Measurements from ENCODE around the gene ANO2. TPM values are rescaled to one million over a fixed set of nuclear protein-coding genes. Genes with fewer than 3 reads are reported as not detected.

Gene ANO2
- total and polyA plus RNA-seq, 4 experiments from 2014 or later: not detected

GRCh38 chr12:5982106-5982505 lies 37.0 kb upstream of the ANO2 start:
- ChIA-PET CTCF (ENCODE audit: partially characterized antibody) (interaction anchor here (2.3 kb wide), 1 partner anchor 15 kb away, joined by 6 read pairs; no protein-coding TSS in a partner anchor), POLR2A (ENCODE audit: partially characterized antibody) (no interaction called here)
- no peak for DNase-seq

GRCh38 chr12:5977556-5977955 lies 32.5 kb upstream of the ANO2 start:
- no peaks in the 10 kb centered on the region for H3K4me1 ChIP-seq (ENCODE audit: insufficient read depth, low read length)
- no peaks in the 10 kb centered on the region for H3K4me1 Mint-ChIP-seq
- H3K27ac Mint-ChIP-seq: no peak overlapping the region
- intact Hi-C loops (cut with micrococcal nuclease): no loop called here
- H3K27me3 Mint-ChIP-seq: peaks cover 24 to 29% of the 10 kb centered on the region in 2 donors
- no peaks in the 10 kb centered on the region for H3K9me3 ChIP-seq (ENCODE audit: control insufficient read depth in 1 of 2, low read length in 2 of 2)
- H3K27ac ChIP-seq (ENCODE audit: low read depth, low read length): no peak overlapping the region
- H3K9me3 Mint-ChIP-seq: peaks cover 0 to 3% (median 0%) of the 10 kb centered on the region in 8 donors
- POLR2A ChIA-PET (ENCODE audit: partially characterized antibody): no interaction called here
- CTCF ChIA-PET (ENCODE audit: partially characterized antibody): interaction anchor here (0.8 kb wide), 1 partner anchor 13 kb away, joined by 4 read pairs; no protein-coding TSS in a partner anchor
- H3K4me3 ChIP-seq (ENCODE audit: low read length in 2 of 2): no peak overlapping the region
- H3K27me3 ChIP-seq (ENCODE audit: insufficient read depth, low read length): no peaks in the 10 kb centered on the region
- no peak overlapping the region for H3K4me3 Mint-ChIP-seq
- H3K36me3 ChIP-seq (ENCODE audit: insufficient read depth, low read length): no peaks in the 10 kb centered on the region
- DNase-seq: no peak
- no peaks in the 10 kb centered on the region for H3K36me3 Mint-ChIP-seq

More at GRCh38 chr12:5982106-5982505, 37.0 kb upstream of the ANO2 start:
- Histone ChIP-seq H3K27me3 (ENCODE audit: insufficient read depth, low read length) (no peaks in the 10 kb centered on the region), H3K27ac (ENCODE audit: low read depth, low read length) (no peak overlapping the region), H3K4me1 (ENCODE audit: insufficient read depth, low read length) (no peaks in the 10 kb centered on the region), H3K4me3 (ENCODE audit: low read length in 2 of 2) (no peak overlapping the region), H3K36me3 (ENCODE audit: insufficient read depth, low read length) (no peaks in the 10 kb centered on the region), H3K9me3 (ENCODE audit: control insufficient read depth in 1 of 2, low read length in 2 of 2) (no peaks in the 10 kb centered on the region)
- Mint-ChIP-seq H3K27ac (no peak overlapping the region), H3K27me3 (peaks cover 5 to 11% of the 10 kb centered on the region in 2 donors), H3K4me3 (no peak overlapping the region), H3K4me1 (no peaks in the 10 kb centered on the region), H3K36me3 (no peaks in the 10 kb centered on the region), H3K9me3 (peaks cover 0 to 3% (median 0%) of the 10 kb centered on the region in 8 donors)
- intact Hi-C loops (cut with micrococcal nuclease): no loop called here

GRCh38 chr12:5976711-5977110 lies 31.7 kb upstream of the ANO2 start:
- H3K27me3 ChIP-seq (ENCODE audit: insufficient read depth, low read length): no peaks in the 10 kb centered on the region
- H3K4me1 ChIP-seq (ENCODE audit: insufficient read depth, low read length): no peaks in the 10 kb centered on the region
- no peaks in the 10 kb centered on the region for H3K4me1 Mint-ChIP-seq
- H3K27me3 Mint-ChIP-seq: peaks cover 23 to 37% of the 10 kb centered on the region in 2 donors
- H3K27ac ChIP-seq (ENCODE audit: low read depth, low read length): no peak overlapping the region
- no peak overlapping the region for H3K4me3 ChIP-seq (ENCODE audit: low read length in 2 of 2)
- no peaks in the 10 kb centered on the region for H3K36me3 Mint-ChIP-seq
- H3K9me3 Mint-ChIP-seq: peaks cover 0 to 3% (median 0%) of the 10 kb centered on the region in 8 donors
- intact Hi-C loops (cut with micrococcal nuclease): no loop called here
- CTCF ChIA-PET (ENCODE audit: partially characterized antibody): interaction anchor here (0.8 kb wide), 2 partner anchors 11 to 13 kb away, joined by 4 read pairs; no protein-coding TSS in a partner anchor
- no peak for DNase-seq
- POLR2A ChIA-PET (ENCODE audit: partially characterized antibody): no interaction called here
- H3K27ac Mint-ChIP-seq: no peak overlapping the region
- no peaks in the 10 kb centered on the region for H3K36me3 ChIP-seq (ENCODE audit: insufficient read depth, low read length)
- H3K9me3 ChIP-seq (ENCODE audit: control insufficient read depth in 1 of 2, low read length in 2 of 2): no peaks in the 10 kb centered on the region
- no peak overlapping the region for H3K4me3 Mint-ChIP-seq

- peaks cover 19 to 37% of the 10 kb centered on the region in 2 donors for H3K27me3 Mint-ChIP-seq
- H3K27ac Mint-ChIP-seq: no peak overlapping the region
These were observed 31.1 kb upstream of the ANO2 start for GRCh38 chr12:5976196-5976595.

GRCh38 chr12:5973461-5974115 lies 28.5 kb upstream of the ANO2 start:
- H3K4me3 Mint-ChIP-seq: no peak overlapping the region

More at GRCh38 chr12:5976196-5976595, 31.1 kb upstream of the ANO2 start:
- Histone ChIP-seq H3K27ac (ENCODE audit: low read depth, low read length) (no peak overlapping the region), H3K4me3 (ENCODE audit: low read length in 2 of 2) (no peak overlapping the region), H3K27me3 (ENCODE audit: insufficient read depth, low read length) (no peaks in the 10 kb centered on the region), H3K9me3 (ENCODE audit: control insufficient read depth in 1 of 2, low read length in 2 of 2) (no peaks in the 10 kb centered on the region), H3K36me3 (ENCODE audit: insufficient read depth, low read length) (no peaks in the 10 kb centered on the region), H3K4me1 (ENCODE audit: insufficient read depth, low read length) (no peaks in the 10 kb centered on the region)
- H3K4me3 Mint-ChIP-seq: no peak overlapping the region
- H3K9me3 Mint-ChIP-seq: peaks cover 0 to 3% (median 0%) of the 10 kb centered on the region in 8 donors
- intact Hi-C loops (cut with micrococcal nuclease): no loop called here
- H3K36me3 Mint-ChIP-seq: no peaks in the 10 kb centered on the region
- no peaks in the 10 kb centered on the region for H3K4me1 Mint-ChIP-seq
- DNase-seq: no peak
- ChIA-PET CTCF (ENCODE audit: partially characterized antibody) (interaction anchor here (0.8 kb wide), 1 partner anchor 10 kb away, joined by 4 read pairs; no protein-coding TSS in a partner anchor), POLR2A (ENCODE audit: partially characterized antibody) (no interaction called here)

GRCh38 chr12:5972387-5972786 lies 27.3 kb upstream of the ANO2 start:
- ChIA-PET CTCF (ENCODE audit: partially characterized antibody) (interaction anchor here (2.8 kb wide), 1 partner anchor 16 kb away, joined by 15 read pairs; no protein-coding TSS in a partner anchor), POLR2A (ENCODE audit: partially characterized antibody) (no interaction called here)
- no peak overlapping the region for H3K4me3 Mint-ChIP-seq
- H3K27ac ChIP-seq (ENCODE audit: low read depth, low read length): no peak overlapping the region
- no peak for DNase-seq
- no peaks in the 10 kb centered on the region for H3K36me3 ChIP-seq (ENCODE audit: insufficient read depth, low read length)
- H3K9me3 ChIP-seq (ENCODE audit: control insufficient read depth in 1 of 2, low read length in 2 of 2): no peaks in the 10 kb centered on the region
- H3K27me3 Mint-ChIP-seq: peaks cover 27 to 44% of the 10 kb centered on the region in 2 donors
- H3K27ac Mint-ChIP-seq: no peak overlapping the region
- no peaks in the 10 kb centered on the region for H3K4me1 Mint-ChIP-seq
- H3K4me3 ChIP-seq (ENCODE audit: low read length in 2 of 2): no peak overlapping the region
- H3K4me1 ChIP-seq (ENCODE audit: insufficient read depth, low read length): no peaks in the 10 kb centered on the region
- no peaks in the 10 kb centered on the region for H3K36me3 Mint-ChIP-seq
- H3K9me3 Mint-ChIP-seq: no peaks in the 10 kb centered on the region
- intact Hi-C loops (cut with micrococcal nuclease): no loop called here
- no peaks in the 10 kb centered on the region for H3K27me3 ChIP-seq (ENCODE audit: insufficient read depth, low read length)

More at GRCh38 chr12:5973461-5974115, 28.5 kb upstream of the ANO2 start:
- H3K4me1 Mint-ChIP-seq: no peaks in the 10 kb centered on the region
- CTCF ChIA-PET (ENCODE audit: partially characterized antibody): interaction anchor here (0.8 to 2.8 kb wide), 2 partner anchors 15 to 17 kb away, joined by 3 to 15 read pairs; no protein-coding TSS in a partner anchor
- DNase-seq: no peak
- Histone ChIP-seq H3K36me3 (ENCODE audit: insufficient read depth, low read length) (no peaks in the 10 kb centered on the region), H3K27me3 (ENCODE audit: insufficient read depth, low read length) (no peaks in the 10 kb centered on the region), H3K9me3 (ENCODE audit: control insufficient read depth in 1 of 2, low read length in 2 of 2) (no peaks in the 10 kb centered on the region), H3K27ac (ENCODE audit: low read depth, low read length) (no peak overlapping the region), H3K4me1 (ENCODE audit: insufficient read depth, low read length) (no peaks in the 10 kb centered on the region), H3K4me3 (ENCODE audit: low read length in 2 of 2) (no peak overlapping the region)
- no peaks in the 10 kb centered on the region for H3K36me3 Mint-ChIP-seq
- no peak overlapping the region for H3K27ac Mint-ChIP-seq
- no peaks in the 10 kb centered on the region for H3K9me3 Mint-ChIP-seq
- POLR2A ChIA-PET (ENCODE audit: partially characterized antibody): no interaction called here
- peaks cover 27 to 44% of the 10 kb centered on the region in 2 donors for H3K27me3 Mint-ChIP-seq
- intact Hi-C loops (cut with micrococcal nuclease): no loop called here

- CTCF ChIA-PET (ENCODE audit: partially characterized antibody): no interaction called here
- H3K4me1 Mint-ChIP-seq: no peaks in the 10 kb centered on the region
- POLR2A ChIA-PET (ENCODE audit: partially characterized antibody): no interaction called here
- Histone ChIP-seq H3K4me1 (ENCODE audit: insufficient read depth, low read length) (no peaks in the 10 kb centered on the region), H3K36me3 (ENCODE audit: insufficient read depth, low read length) (no peaks in the 10 kb centered on the region), H3K9me3 (ENCODE audit: control insufficient read depth in 1 of 2, low read length in 2 of 2) (no peaks in the 10 kb centered on the region), H3K4me3 (ENCODE audit: low read length in 2 of 2) (no peak overlapping the region), H3K27me3 (ENCODE audit: insufficient read depth, low read length) (no peaks in the 10 kb centered on the region), H3K27ac (ENCODE audit: low read depth, low read length) (no peak overlapping the region)
- H3K36me3 Mint-ChIP-seq: no peaks in the 10 kb centered on the region
- no peak overlapping the region for H3K27ac Mint-ChIP-seq
- peaks cover 22 to 42% of the 10 kb centered on the region in 2 donors for H3K27me3 Mint-ChIP-seq
- no peak for DNase-seq
- intact Hi-C loops (cut with micrococcal nuclease): no loop called here
- H3K9me3 Mint-ChIP-seq: no peaks in the 10 kb centered on the region
- no peak overlapping the region for H3K4me3 Mint-ChIP-seq
These were observed 26.3 kb upstream of the ANO2 start for GRCh38 chr12:5971194-5971850.

All from CD4-positive, alpha-beta memory T cell (primary cell).